NCI-H2081 (cell line): ENCODE measurements around the gene ESPL1.

Source experiments
- DNase-seq, 2 experiments: peaks; one replicate each; lab custom pipeline; 2025; lab: John Stamatoyannopoulos, UW

ESPL1 gene

GRCh38 chr12:53267999-53268629, at the start of gene ESPL1:
TSS of gene ESPL1 (plus strand) at chr12:53268299. CDS start at chr12:53268767, 468 bp downstream.
- peak; percentile 64 to 80 for DNase-seq

- no peak for DNase-seq
Observed at GRCh38 chr12:53218551-53219291, 49.4 kb upstream of the ESPL1 start.

GRCh38 chr12:53219292-53219955, 48.7 kb upstream of the ESPL1 start:
- no peak for DNase-seq

GRCh38 chr12:53219956-53220693, 48.0 kb upstream of the ESPL1 start:
- peak; percentile 17 to 46 for DNase-seq

GRCh38 chr12:53220694-53221202, 47.4 kb upstream of the ESPL1 start:
- DNase-seq, result peak; percentile 64 to 79

DNA sequence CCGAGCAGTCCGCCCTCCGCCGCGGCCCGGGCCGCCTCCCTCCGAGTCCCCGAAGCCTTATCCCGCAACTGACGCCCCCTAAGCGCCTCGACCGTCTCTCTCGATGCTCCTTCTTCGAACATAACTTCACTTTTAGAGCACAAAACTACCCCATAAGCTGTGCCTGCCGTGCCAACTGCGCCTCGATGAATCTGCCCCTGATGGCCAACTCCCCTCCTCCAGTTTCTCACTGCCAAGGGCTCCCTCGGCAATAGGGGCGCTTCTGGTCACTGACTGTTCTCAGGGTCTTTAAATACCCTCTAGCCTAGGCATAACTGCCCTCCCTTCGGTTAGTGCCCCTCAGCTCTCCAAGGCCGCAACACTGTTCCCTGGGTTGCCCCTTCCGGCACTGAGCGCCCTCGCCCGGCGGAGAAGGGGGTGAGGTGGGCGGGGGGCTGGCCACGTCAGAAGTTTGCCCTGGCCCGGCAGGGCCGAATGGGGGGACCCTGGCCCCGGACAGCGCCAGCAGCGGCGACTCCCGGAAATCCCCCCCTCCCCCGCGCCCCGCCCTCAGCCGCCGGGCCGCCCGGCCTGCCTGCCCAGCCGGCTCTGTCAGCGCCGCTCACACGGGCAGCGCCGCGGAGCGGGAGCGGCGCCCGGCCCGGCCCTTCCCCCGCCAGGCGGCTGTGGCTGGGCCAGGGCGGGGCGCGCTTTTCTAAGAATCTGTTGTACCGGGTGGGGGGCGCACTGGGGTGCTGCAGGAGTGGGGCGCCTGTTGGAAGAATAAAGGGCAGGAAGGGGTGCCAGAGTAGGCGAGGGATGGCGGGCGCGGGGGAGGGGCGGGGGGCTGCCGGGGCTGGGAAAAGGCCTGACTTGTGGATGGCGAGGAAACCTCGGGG, 46.7 kb upstream of the ESPL1 start:
- peak; percentile 34 to 66 for DNase-seq

- DNase-seq, result no peak
Observed at GRCh38 chr12:53222170-53222721, 45.9 kb upstream of the ESPL1 start.

DNA sequence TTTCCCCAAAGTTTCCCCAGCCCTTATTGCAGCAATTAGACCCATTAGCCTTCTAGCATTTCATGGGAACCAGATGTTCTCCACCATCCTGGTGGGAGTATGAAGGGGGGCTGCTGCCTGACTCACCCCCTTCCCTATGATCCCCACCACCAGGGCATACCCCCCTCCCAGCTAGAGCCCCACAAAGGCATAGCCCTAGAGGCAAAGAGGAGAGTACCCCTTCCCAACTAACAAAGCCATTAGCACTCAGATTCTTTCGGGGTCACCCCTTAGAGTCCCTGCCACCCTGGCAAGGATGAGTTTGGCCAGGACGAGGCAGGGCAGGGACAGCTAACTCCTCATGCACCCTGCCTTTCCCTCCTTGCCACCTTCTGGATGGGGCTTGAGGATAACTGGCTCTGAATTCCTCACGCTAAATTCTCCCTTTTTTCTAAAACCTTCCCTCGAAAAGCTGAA, 45.3 kb upstream of the ESPL1 start:
- no peak for DNase-seq

- no peak for DNase-seq
Observed at GRCh38 chr12:53223389-53224060, 44.6 kb upstream of the ESPL1 start.

DNA sequence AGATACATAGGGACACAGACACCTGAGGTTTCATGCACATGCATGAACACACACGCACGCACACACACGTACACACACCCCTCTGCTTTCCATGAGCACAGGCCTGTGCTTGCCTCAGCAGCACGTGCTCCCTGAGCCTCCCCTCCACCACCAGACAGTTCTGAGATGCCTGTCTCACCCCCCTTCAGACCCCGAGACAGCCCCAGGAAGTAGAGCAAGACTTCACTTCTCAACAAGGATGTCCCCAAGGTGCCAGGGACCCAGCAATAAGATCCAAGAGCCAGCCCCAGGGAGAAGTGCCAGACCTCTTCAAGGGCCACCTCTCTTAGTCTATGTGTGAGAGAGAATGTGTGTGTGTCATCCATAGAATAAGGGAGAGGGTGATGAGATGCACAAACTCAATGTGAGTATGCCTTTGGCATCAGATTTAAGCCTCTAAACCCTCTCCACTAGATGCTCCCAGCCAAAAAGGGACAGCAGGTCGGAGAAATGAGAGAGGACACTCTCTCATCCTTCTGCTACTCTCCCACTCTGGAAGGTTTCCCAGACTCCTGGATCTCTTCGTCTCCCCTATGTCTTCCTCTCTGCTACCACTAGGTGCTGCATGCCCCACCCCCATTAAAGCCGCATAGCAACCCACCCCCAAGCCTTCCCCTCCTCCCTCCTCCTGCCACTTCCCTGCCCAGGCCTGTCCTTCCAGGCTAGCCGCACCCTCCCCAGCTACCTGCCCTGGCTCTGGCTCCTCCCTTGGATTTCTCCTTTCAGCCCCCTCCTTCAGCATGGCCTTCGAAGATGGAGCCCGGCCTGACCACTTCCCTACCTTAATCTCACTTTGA, 43.8 kb upstream of the ESPL1 start:
- no peak for DNase-seq

DNA sequence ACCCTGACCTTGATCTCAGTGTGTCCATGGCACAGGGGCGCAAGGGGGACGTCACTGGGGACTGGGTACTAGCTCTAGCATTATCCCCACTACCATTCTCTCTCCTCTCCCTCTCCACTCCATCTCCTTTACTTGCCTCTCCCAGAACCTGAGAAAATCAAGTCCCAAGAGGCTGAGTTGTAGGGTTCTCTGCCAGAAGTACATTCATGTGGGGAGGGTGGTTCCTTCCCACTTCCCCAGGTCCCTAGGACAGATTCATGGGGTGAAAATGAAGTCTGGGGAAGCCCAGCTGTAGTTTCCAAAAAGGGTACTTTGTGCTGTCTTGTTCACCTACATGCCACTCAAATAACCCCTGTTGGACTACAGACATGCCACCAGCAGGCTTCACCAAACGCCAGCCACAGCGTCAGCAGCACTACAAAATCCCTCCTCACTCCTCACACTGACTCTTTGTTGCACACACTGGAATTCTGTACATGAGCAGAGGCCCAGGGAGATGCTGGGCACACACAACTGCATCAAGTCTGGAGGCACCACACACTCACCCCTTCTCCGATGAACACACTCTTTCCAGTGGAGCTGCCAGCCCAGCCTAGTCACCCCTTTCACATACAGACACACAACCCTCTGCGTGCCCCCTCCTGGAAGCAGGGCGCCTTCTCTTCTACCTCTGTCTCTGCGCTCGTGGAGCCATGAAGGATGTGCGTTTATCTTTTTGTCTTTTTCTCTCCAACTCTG, 43.0 kb upstream of the ESPL1 start:
- DNase-seq, result no peak

- no peak for DNase-seq
Observed at GRCh38 chr12:53225635-53226424, 42.3 kb upstream of the ESPL1 start.

DNA sequence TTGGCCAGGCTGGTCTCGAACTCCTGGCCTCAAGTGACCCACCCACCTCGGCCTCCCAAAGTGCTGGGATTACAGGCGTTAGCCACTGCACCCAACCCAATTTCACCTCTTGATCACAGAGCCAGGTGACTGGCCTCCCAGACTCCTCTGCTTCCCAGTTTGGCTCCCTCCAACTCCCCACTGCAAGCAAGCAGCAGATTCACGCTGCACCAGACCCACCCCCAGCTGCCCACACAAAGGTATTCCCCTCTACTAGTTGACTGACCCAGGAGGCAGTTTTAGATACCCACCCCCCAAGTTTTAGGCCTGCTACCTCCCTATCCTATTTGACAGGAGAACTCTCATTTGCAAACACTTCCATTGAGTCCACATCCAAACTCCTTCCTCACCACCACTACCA, 41.3 kb upstream of the ESPL1 start:
- DNase-seq, result no peak

- DNase-seq, result no peak
Observed at GRCh38 chr12:53227341-53227740, 40.8 kb upstream of the ESPL1 start.

DNA sequence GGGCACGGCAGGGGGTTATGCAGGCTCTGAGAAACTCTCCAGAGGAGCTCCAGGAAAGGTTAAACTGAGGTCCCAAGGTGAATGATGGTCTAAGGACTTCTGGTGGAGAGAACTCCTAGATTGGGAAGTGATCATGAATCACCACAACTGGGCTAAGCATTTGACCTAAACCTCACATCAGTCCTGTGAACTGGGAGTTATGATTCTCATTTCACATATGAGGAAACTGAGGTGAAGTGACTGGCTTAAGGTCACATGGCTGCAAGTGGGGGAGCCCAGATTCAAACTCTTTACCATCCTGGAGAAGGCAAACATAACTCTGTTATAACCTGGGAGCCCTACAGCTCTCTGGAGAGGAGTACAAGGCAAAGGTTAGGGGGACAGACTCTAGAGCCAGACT, 40.3 kb upstream of the ESPL1 start:
- no peak for DNase-seq

DNA sequence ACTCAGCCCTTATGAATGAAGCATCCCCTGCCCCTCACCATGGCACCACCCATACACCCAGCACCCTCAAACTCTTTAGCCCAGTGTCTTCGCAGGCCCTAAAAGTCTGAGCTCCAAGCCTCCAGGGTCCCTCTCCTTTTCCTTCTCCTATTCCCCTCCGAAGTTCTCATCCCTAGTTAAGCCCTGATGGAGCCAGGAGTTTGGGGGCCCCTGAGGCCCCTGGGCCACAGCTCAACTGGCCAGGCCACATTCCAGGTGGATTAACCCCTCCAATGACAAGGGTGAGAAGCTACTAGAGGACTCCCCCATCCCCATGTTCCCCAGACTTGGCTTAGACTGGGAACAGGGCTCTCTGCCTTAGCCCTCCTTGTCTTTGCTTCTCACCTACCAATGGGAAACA, 38.6 kb upstream of the ESPL1 start:
- no peak for DNase-seq

- DNase-seq, result no peak
Observed at GRCh38 chr12:53230108-53230845, 37.8 kb upstream of the ESPL1 start.
